Body of pancreas (tissue), 4 donors: ENCODE measurements around the gene DHRS1.

Experiments used
- POLR2A ChIP-seq, 3 donors: fragments of 450-650 bp; IDR thresholded peaks; one replicate each; pipeline ENCODE4 v1.6.1; 2016; ENCODE audit warnings: antibody characterized with exemption in 3 of 3, mild to moderate bottlenecking in 2 of 3
- TF ChIP-seq, protein P1 (sequence below), 7 experiments: fragments of 450-650 bp in 4 of 7; fragments of 200-600 bp in 3 of 7; sonication (generic) in 3 of 7; IDR thresholded peaks; one replicate each; pipeline ENCODE4 v1.5.1; 2016 to 2019; ENCODE audit warnings: antibody characterized with exemption in 7 of 7

DNA sequence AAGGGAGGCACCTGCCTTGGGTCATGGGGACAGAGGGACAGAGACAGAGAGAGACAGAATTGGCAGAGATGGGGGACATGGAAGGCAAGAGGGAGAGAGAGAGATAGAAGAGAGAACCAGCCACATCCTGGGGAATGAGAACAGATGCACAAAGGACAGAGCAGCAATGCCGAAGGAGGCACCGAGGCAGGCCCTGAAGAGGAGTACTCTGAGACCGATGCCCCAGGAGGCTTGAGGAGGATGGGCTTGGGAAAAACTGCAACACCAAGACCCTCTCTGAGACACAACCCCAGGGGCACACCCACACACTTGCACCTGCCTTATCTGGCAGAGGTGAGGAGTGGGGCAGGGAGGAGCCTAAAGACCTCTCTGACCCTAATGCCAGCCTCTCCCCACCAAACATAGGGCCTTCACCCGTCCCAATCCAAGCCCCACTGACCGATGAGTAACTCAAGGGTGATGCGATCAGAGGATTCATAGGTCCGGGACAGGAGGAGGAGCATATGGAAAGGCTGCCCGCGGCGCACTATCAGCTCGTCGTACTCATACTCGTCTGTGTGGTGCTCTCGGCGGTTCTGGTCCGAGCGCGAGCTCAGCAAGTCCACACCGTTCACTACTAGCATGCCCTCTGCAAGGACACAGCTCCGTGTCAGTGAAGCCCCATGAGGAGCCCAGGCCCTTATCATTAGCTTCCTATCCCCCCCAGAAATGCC is 38.2 kb downstream of the DHRS1 start:
- TF ChIP-seq, protein P1, sequence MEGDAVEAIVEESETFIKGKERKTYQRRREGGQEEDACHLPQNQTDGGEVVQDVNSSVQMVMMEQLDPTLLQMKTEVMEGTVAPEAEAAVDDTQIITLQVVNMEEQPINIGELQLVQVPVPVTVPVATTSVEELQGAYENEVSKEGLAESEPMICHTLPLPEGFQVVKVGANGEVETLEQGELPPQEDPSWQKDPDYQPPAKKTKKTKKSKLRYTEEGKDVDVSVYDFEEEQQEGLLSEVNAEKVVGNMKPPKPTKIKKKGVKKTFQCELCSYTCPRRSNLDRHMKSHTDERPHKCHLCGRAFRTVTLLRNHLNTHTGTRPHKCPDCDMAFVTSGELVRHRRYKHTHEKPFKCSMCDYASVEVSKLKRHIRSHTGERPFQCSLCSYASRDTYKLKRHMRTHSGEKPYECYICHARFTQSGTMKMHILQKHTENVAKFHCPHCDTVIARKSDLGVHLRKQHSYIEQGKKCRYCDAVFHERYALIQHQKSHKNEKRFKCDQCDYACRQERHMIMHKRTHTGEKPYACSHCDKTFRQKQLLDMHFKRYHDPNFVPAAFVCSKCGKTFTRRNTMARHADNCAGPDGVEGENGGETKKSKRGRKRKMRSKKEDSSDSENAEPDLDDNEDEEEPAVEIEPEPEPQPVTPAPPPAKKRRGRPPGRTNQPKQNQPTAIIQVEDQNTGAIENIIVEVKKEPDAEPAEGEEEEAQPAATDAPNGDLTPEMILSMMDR (IDR thresholded peaks at IDR 0.05): no peak
- no peak for TF ChIP-seq POLR2A (IDR thresholded peaks at IDR 0.05)
